ENCODE data around the gene NAB2.

Gene NAB2

GRCh38 chr12:57096099-57096572 lies 7.2 kb downstream of the NAB2 start:
- Histone ChIP-seq H3K4me3 (ENCODE audit: low read length) (no peak overlapping the region), H3K4me1 (ENCODE audit: insufficient read depth, low read length) (peaks cover 14% of the 10 kb centered on the region)

GRCh38 chr12:57096748-57097553 lies 8.0 kb downstream of the NAB2 start:
- peaks cover 56% of the 10 kb centered on the region for H3K36me3 ChIP-seq (ENCODE audit: insufficient read depth, low read length)
- H3K27ac ChIP-seq (ENCODE audit: low read depth, low read length), result peak overlapping the region; percentile 10; the same call in 1 of the 2 replicates
- 90% methylated on average over 8 of the region's 8 CpGs for WGBS

More at GRCh38 chr12:57096099-57096572, 7.2 kb downstream of the NAB2 start:
- no peaks in the 10 kb centered on the region for H3K9me3 ChIP-seq (ENCODE audit: insufficient read depth, low read depth, low read length)
- H3K9ac ChIP-seq (ENCODE audit: low read depth, low read length), result no peak overlapping the region
- no peaks in the 10 kb centered on the region for H3K27me3 ChIP-seq (ENCODE audit: insufficient read depth, low read length)
- peaks cover 62% of the 10 kb centered on the region for H3K36me3 ChIP-seq (ENCODE audit: insufficient read depth, low read length)
- peak overlapping the region; percentile 10; the same call in 1 of the 2 replicates for H3K27ac ChIP-seq (ENCODE audit: low read depth, low read length)
- 97% methylated on average over 6 of the region's 6 CpGs for WGBS

GRCh38 chr12:57097554-57097835 lies 8.6 kb downstream of the NAB2 start:
- Histone ChIP-seq H3K27ac (ENCODE audit: low read depth, low read length) (no peak overlapping the region), H3K27me3 (ENCODE audit: insufficient read depth, low read length) (no peaks in the 10 kb centered on the region), H3K9me3 (ENCODE audit: insufficient read depth, low read depth, low read length) (no peaks in the 10 kb centered on the region), H3K4me1 (ENCODE audit: insufficient read depth, low read length) (peaks cover 14% of the 10 kb centered on the region), H3K36me3 (ENCODE audit: insufficient read depth, low read length) (peaks cover 53% of the 10 kb centered on the region), H3K9ac (ENCODE audit: low read depth, low read length) (no peak overlapping the region), H3K4me3 (ENCODE audit: low read length) (no peak overlapping the region)
- 93% methylated on average over 8 of the region's 8 CpGs for WGBS

More at GRCh38 chr12:57096748-57097553, 8.0 kb downstream of the NAB2 start:
- Histone ChIP-seq H3K4me3 (ENCODE audit: low read length) (no peak overlapping the region), H3K27me3 (ENCODE audit: insufficient read depth, low read length) (no peaks in the 10 kb centered on the region), H3K9me3 (ENCODE audit: insufficient read depth, low read depth, low read length) (no peaks in the 10 kb centered on the region), H3K9ac (ENCODE audit: low read depth, low read length) (no peak overlapping the region), H3K4me1 (ENCODE audit: insufficient read depth, low read length) (peaks cover 14% of the 10 kb centered on the region)

- no peak overlapping the region for H3K27ac ChIP-seq (ENCODE audit: low read depth, low read length)
- no peaks in the 10 kb centered on the region for H3K9me3 ChIP-seq (ENCODE audit: insufficient read depth, low read depth, low read length)
- no peak overlapping the region for H3K9ac ChIP-seq (ENCODE audit: low read depth, low read length)
- peaks cover 46% of the 10 kb centered on the region for H3K36me3 ChIP-seq (ENCODE audit: insufficient read depth, low read length)
- H3K4me3 ChIP-seq (ENCODE audit: low read length), result no peak overlapping the region
- H3K4me1 ChIP-seq (ENCODE audit: insufficient read depth, low read length), result peaks cover 12% of the 10 kb centered on the region
- 71% methylated on average over 1 of the region's 1 CpG for WGBS
- no peaks in the 10 kb centered on the region for H3K27me3 ChIP-seq (ENCODE audit: insufficient read depth, low read length)
These were observed 9.6 kb downstream of the NAB2 start for GRCh38 chr12:57098546-57098945.

- WGBS, result 93% methylated on average over 10 of the region's 11 CpGs
- no peak overlapping the region for H3K27ac ChIP-seq (ENCODE audit: low read depth, low read length)
- H3K4me3 ChIP-seq (ENCODE audit: low read length), result no peak overlapping the region
- H3K4me1 ChIP-seq (ENCODE audit: insufficient read depth, low read length), result peaks cover 8% of the 10 kb centered on the region
- no peaks in the 10 kb centered on the region for H3K27me3 ChIP-seq (ENCODE audit: insufficient read depth, low read length)
- H3K9me3 ChIP-seq (ENCODE audit: insufficient read depth, low read depth, low read length), result no peaks in the 10 kb centered on the region
- H3K36me3 ChIP-seq (ENCODE audit: insufficient read depth, low read length), result peaks cover 49% of the 10 kb centered on the region
- no peak overlapping the region for H3K9ac ChIP-seq (ENCODE audit: low read depth, low read length)
These were observed 10.3 kb downstream of the NAB2 start for GRCh38 chr12:57099047-57099714.

GRCh38 chr12:57099766-57100165 lies 10.9 kb downstream of the NAB2 start:
- WGBS, result 90% methylated on average over 12 of the region's 12 CpGs

GRCh38 chr12:57101892-57102695 lies 13.2 kb downstream of the NAB2 start:
- Histone ChIP-seq H3K27ac (ENCODE audit: low read depth, low read length) (no peak overlapping the region), H3K9me3 (ENCODE audit: insufficient read depth, low read depth, low read length) (no peaks in the 10 kb centered on the region), H3K9ac (ENCODE audit: low read depth, low read length) (no peak overlapping the region), H3K27me3 (ENCODE audit: insufficient read depth, low read length) (no peaks in the 10 kb centered on the region), H3K36me3 (ENCODE audit: insufficient read depth, low read length) (peaks cover 51% of the 10 kb centered on the region), H3K4me1 (ENCODE audit: insufficient read depth, low read length) (no peaks in the 10 kb centered on the region), H3K4me3 (ENCODE audit: low read length) (no peak overlapping the region)
- 90% methylated on average over 11 of the region's 15 CpGs for WGBS

More at GRCh38 chr12:57099766-57100165, 10.9 kb downstream of the NAB2 start:
- Histone ChIP-seq H3K4me1 (ENCODE audit: insufficient read depth, low read length) (peaks cover 3% of the 10 kb centered on the region), H3K36me3 (ENCODE audit: insufficient read depth, low read length) (peaks cover 48% of the 10 kb centered on the region), H3K9ac (ENCODE audit: low read depth, low read length) (no peak overlapping the region), H3K27me3 (ENCODE audit: insufficient read depth, low read length) (no peaks in the 10 kb centered on the region), H3K4me3 (ENCODE audit: low read length) (no peak overlapping the region), H3K27ac (ENCODE audit: low read depth, low read length) (no peak overlapping the region), H3K9me3 (ENCODE audit: insufficient read depth, low read depth, low read length) (no peaks in the 10 kb centered on the region)

GRCh38 chr12:57103856-57104255 lies 14.9 kb downstream of the NAB2 start:
- H3K4me1 ChIP-seq (ENCODE audit: insufficient read depth, low read length), result no peaks in the 10 kb centered on the region
- no peak overlapping the region for H3K4me3 ChIP-seq (ENCODE audit: low read length)
- no peaks in the 10 kb centered on the region for H3K9me3 ChIP-seq (ENCODE audit: insufficient read depth, low read depth, low read length)
- no peak overlapping the region for H3K9ac ChIP-seq (ENCODE audit: low read depth, low read length)
- H3K27me3 ChIP-seq (ENCODE audit: insufficient read depth, low read length), result no peaks in the 10 kb centered on the region
- H3K36me3 ChIP-seq (ENCODE audit: insufficient read depth, low read length), result peaks cover 48% of the 10 kb centered on the region
- 96% methylated on average over 7 of the region's 7 CpGs for WGBS
- H3K27ac ChIP-seq (ENCODE audit: low read depth, low read length), result no peak overlapping the region

GRCh38 chr12:57104292-57104910 lies 15.5 kb downstream of the NAB2 start:
- WGBS, result 94% methylated on average over 11 of the region's 12 CpGs
- no peaks in the 10 kb centered on the region for H3K9me3 ChIP-seq (ENCODE audit: insufficient read depth, low read depth, low read length)
- peaks cover 3% of the 10 kb centered on the region for H3K4me1 ChIP-seq (ENCODE audit: insufficient read depth, low read length)
- H3K9ac ChIP-seq (ENCODE audit: low read depth, low read length), result no peak overlapping the region
- no peak overlapping the region for H3K27ac ChIP-seq (ENCODE audit: low read depth, low read length)
- H3K36me3 ChIP-seq (ENCODE audit: insufficient read depth, low read length), result peaks cover 46% of the 10 kb centered on the region
- H3K4me3 ChIP-seq (ENCODE audit: low read length), result no peak overlapping the region
- no peaks in the 10 kb centered on the region for H3K27me3 ChIP-seq (ENCODE audit: insufficient read depth, low read length)

GRCh38 chr12:57105011-57105753 lies 16.3 kb downstream of the NAB2 start:
- 96% methylated on average over 13 of the region's 14 CpGs for WGBS
- H3K4me3 ChIP-seq (ENCODE audit: low read length), result no peak overlapping the region
- no peak overlapping the region for H3K27ac ChIP-seq (ENCODE audit: low read depth, low read length)
- H3K36me3 ChIP-seq (ENCODE audit: insufficient read depth, low read length), result peaks cover 38% of the 10 kb centered on the region
- H3K9ac ChIP-seq (ENCODE audit: low read depth, low read length), result no peak overlapping the region
- H3K27me3 ChIP-seq (ENCODE audit: insufficient read depth, low read length), result no peaks in the 10 kb centered on the region
- H3K4me1 ChIP-seq (ENCODE audit: insufficient read depth, low read length), result peaks cover 10% of the 10 kb centered on the region
- no peaks in the 10 kb centered on the region for H3K9me3 ChIP-seq (ENCODE audit: insufficient read depth, low read depth, low read length)
